NCI-H82 treated with DMSO at 0.1 percent for 48 hours (cell line): ENCODE measurements around the gene CRIM1.

Source experiments
- DNase-seq: peaks from one replicate; lab custom pipeline; 2025; ENCODE audit not compliant: unreplicated experiment; lab: John Stamatoyannopoulos, UW

CRIM1 gene

DNA sequence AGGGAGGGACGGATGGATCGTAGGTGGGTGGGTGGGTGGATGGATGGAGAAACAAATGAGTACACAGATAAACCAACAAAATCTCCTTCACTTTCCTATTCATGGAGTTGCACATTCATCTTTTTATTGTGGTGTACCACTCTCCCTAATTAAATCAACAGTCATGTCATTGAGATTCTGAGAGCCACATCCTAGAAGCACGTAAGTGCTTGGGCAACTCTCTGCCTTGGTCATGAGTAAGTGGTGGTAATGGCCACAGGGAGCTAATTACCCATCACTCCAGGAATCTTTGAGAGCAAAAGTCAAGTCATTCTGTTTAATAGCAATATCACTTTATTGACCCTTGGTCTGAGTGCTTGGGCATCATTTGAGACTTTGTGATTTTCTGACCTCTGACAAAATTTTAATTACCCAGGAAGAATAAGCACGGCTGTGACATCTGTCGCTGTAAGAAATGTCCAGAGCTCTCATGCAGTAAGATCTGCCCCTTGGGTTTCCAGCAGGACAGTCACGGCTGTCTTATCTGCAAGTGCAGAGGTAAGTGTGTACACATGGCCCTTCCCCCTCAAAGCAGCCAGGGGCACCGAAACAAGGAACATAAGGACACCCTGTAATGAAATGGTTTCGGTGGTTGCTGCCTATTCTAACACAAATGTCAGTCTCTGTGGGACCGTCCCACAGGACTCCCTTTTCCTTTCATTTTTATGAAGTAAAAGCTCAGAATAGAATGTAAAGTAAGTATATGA, 156.5 kb downstream of the CRIM1 start:
- no peak for DNase-seq

DNA sequence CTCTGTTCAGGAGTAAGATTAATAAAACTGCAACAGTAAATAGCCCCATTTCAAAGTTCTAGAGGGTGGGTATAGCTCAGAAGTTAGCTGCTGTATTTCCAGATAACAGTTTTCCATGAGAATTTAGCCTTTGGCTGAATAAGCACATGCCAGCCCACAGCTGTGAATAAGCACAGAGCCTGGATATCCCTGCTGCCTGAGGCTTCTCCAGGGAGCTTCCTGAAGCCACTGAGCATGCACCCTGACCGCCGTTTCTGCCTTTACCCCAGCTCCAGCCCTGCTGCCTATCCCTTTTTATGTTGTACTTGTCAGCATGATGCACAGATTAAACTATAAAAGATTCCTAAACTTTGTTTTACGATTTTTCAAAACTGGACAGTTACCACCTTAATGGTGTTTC, 157.1 kb downstream of the CRIM1 start:
- no peak for DNase-seq

DNA sequence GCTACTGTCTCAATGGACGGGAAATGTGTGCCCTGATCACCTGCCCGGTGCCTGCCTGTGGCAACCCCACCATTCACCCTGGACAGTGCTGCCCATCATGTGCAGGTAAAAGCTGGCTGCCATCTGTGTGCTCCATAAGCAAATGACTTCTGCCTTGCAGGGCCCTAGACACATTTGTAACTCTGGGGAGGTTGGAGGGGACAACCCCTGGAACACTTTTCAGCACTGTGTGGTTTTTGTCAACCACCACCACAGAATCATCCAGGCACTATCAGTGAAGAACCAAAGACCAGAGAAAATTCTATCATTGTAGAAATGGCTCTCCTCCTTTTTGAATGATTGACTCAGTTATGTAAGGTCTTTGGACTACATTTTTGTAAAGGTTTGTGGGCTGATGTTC, 158.1 kb downstream of the CRIM1 start:
- DNase-seq: no peak

DNA sequence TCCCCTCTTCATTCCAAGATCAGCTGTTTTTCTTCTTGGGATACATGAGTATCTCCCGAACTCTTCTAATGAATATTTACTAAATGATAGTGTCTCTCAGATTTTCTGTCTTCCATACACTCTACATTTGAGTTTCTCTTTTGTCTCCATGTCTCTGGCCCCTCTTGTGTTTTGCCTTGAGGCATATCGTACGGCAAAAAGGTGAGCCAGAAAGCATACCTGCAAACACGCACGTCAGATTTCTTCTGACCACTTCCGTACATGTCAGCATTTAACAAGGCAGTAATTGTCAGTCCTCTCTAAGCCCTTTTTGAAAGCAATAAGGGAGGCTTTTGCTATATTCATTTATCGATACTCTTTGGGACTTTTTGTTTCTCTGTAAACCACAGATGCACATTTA, 160.0 kb downstream of the CRIM1 start:
- DNase-seq: no peak

DNA sequence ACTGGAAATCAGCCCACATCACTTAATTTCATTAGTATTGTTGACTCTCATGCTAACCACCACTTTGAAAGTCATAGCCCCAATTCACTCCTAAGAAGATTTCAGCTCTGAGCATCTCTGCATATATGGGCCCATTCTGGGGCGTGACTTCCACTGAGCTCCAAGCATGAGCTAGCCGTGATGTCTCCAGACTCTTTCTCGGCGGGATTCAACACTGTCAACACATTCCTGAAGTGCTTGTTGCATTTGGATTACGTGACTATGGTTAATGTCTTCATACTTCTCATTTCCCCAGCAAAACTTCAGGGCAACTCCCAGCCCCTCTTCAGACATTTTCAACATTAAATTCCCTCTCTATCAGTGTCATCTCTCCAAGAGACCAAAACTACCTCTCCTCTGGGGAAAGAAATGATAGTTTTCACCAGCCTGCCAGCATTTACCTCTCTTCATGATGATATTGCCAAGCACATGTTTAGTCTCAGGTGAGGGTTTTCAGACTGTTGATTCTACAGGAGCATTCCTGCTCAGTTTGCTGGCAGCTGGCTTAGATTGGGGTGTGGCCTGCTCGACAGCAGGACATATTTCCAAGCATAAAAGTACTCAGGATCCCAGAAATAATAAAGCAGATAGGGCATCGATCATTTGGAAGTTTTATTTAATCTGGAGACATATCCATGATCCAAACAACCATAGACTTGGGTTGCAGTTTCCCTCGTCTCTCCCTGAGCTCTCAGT, 160.7 kb downstream of the CRIM1 start:
- DNase-seq: no peak

DNA sequence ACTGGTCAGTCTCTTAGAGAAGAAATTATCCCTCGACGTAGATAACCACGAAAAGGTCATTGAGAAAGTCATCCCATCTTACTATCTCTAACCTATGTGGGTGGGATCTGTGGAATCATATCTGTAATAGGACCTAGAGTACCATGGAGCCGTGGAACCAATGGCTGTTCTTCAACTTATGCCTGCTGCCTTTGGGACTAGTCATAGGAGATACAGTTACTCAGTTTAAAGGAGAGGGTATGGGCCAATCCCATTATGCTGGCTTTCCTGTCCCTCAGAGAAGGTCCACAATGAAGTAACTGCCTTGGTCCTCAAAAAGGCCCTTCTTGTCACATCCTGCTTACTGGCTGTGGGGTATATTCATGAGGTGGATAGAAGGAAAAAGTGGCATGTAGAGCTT, 164.9 kb downstream of the CRIM1 start:
- DNase-seq: no peak

DNA sequence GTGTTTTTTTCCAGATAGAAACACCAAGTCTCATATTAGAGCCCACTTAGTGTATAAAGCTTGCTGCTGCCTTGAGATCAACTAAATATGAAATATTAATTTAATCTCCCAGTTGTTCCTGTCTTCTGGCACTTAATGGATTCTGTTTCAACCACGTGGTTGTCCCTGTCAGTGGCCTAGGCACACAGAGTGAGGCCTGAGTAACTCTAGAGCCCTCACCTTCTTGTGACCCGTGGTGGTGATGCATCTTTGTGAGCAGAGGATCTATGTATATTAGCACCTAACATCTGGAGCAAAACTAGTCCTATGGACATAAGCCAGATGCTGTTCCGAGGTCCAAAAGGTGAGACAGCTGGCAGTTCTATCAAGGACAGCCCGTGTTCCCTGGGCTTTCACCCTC, 167.6 kb downstream of the CRIM1 start:
- DNase-seq: no peak

DNA sequence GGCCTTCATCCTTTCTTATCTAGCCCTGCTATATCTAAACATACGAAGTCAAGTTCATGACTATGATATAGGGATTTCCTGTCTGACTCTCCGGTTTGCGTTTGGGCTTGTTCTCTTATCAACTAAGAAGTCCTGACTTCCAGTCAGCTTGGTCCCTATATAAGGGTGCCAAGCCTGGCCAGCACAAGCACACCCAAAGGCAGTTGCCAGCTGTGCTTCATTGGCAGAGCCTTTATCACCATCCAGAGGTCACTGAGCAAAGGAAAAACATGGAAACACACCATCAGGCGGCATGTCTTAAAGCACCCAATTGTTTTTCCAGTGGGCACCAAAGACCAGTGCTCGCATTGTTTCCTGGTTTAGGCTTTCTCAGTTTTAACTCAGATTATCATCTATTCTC, 169.7 kb downstream of the CRIM1 start:
- DNase-seq: no peak

DNA sequence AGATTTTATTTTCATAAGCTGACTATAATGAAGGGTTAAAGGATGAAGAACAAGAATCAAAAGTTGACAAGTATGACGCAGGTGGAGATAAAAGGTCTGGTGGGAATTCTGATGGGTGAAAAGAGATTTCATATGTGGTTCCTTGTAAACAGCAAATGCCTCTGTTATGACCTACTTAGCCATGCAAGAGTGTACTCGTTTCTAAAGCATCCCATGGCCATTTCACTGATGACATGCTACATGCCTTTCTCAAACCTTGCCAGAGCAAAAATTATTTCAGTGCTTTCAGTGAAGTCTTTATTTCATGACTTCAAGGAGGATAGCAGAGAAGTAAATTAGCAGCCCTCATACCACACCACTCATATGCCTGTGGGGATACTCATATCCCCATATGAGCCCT, 170.6 kb downstream of the CRIM1 start:
- DNase-seq: no peak

DNA sequence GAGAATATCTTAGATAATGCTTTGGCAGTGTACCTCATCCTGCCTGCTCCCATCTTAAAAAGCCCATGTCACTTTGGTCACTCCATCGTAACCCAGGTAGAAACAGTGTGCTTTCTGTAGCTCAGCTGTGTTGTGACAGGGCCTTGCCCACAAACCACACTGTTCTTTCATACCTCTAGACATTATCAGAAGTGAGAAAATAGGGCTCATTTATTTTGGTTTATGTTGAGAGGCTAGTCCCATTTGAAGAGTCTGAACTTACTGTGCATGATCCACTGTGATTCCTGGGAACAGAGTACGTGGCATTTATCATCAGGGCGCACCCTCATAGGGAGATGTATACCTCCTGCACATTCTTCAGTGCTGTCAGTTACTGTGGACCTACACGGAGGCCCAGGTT, 172.7 kb downstream of the CRIM1 start:
- no peak for DNase-seq

DNA sequence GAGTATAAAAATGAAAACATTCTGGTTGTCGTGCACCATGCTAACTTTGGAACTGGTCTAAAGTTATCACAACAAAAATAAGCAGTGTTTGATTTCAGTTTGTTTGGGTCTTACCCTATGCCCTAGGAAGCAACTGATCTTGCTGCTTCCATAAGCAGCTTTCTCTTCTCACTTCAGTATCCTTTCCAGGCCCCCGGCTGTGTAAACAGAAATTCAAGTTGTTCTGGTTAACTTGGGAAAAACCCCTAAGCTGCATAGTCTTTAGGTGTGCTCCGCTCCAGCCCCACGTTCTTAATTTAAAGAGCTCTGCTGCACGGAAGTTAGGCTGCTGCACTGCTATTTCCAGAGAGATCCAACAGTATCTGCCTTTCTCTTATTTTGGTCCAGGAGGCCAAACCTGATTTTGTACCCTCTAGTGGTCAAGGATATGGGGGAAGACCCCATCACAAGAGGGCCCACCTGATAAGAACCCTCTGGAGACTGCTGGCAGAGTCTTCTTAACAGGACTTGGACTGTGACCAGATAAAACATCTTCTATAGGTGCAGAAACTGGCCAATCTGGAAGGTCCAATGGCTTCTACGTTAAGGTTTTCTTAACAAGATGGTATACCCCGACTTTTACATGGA, 173.3 kb downstream of the CRIM1 start:
- no peak for DNase-seq

DNA sequence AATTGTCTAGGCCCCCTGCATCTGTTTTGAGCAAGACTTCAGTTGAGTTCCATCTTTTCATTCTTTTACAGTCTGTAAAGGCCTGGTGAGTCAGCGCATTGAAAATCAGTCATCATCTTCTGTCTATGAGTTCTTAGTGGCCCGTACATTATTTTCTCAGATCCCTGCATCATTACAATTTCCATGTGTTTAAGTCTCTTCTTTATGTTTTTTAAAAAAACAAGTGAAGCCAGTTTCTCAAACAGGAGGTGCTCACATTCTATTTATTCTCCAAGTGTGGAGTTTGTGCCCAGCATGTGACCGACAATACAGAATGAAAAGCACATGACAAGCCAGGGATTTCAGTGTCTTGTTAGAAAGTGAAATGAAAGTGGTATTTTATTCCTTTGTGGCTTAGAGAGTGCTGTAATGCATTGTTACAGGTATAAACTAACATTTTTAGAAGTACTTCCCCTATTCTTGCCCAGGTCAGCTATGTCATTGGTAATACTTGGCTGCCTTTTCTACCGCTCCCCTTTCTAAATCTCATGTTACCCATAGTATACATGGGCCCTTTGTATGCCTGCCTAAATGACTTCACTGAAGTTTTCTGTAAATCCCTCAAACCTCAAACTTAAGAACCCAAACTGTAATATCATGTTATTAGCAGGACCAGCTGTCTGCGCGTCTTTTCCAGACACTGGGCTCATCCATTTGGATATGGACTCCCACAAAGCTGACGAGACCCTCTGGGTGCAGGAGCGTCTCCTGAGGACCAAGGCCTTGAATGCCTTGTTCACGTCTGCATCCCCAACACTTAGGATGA, 174.8 kb downstream of the CRIM1 start:
- no peak for DNase-seq

DNA sequence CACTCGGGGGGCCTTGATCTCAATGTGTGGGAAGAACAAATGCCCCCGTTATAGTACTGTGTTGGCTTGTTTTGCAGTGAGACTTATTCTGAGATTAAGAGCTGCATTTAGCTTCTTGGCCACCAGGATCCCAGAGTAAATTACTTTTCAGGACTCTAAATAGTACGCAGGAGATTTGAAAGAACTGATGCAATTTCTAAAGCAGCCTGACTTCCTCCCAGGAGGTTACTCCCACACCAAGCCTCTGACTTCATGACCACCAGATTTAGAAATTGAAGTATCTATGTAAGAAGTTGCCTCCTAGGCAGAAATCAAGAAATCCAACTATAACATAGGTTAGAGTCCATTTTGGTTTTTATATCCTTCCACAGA, 175.4 kb downstream of the CRIM1 start:
- DNase-seq: no peak

DNA sequence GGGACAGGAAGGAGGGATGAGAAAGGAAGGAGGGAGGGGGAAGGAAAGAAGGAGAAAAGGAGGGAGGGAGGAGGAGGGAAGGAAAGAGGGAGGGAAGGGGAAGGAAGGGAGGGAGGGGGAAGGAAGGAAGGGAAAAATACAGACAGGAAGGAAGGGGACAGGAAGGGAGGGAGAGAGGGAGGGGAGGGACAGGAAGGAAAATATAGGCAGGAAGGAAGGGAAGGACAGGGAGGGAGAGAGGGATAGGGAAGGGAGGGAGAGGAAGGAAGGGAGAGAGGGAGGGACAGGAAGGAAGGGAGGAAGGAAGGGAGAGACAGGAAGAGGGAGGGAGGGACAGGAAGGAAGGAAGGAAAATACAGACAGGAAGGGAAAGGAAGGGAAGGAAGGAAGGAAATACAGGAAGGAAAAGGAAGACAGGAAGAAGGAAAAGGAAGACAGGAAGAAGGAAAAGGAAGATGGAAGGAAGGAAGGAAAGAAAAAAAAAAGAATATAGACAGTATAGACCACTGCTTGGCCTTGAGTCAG, 178.8 kb downstream of the CRIM1 start:
- DNase-seq: no peak

DNA sequence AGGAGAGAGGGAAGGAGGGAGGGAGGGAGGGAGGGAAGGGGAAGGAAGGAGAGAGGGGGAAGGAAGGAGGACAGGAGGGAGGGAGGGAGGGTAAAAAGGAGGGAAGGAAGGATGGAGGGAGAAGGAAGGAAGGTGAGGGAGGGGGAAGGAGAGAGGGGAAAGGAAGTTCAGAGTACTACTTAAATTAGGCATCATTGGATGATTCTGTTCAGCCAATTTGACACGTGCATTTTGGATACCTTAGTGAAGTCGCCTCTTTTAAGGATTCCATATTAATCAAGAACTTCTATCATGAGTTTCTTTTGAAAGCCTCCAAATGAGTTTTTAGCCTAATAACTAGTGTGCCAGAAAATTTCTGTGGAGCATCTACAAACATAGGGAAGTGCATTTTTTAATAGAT, 179.5 kb downstream of the CRIM1 start:
- no peak for DNase-seq

DNA sequence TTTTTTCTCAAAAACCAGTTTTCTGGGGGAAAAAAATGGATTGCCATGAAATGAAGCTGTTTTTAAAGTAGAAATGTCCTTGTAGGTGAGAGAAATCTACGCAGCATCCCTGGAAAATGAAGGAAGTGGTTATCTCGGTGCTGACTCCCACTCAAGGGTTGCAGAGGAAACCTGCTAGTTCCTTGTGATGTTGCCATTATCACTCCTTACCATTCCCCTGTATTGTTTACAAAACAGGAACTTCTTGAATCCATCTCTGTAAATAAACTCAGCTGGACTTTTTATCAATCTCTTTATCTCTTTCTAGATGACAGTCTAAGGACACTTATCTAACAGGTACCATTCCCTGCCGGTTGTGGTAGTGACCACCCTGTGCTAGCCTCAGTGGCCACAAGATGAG, 181.2 kb downstream of the CRIM1 start:
- no peak for DNase-seq

DNA sequence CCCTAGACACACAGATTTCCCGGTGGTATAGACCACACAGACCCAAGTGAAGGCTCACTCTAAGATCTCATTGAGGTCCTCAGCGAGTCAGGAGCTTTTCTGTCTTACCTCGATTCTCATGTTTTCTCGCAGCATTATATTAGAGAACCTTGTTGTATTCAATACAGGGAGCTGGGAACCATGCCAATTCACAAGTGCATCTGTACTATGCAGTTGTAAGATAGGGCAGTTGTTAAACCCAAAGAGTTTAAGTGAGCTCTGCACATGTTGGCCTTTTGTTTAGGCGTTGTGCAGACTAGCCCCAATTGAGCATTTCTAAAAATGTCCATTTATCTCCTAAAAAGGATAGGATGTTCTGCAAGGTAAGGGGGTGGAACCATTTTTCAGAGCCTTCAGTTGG, 182.8 kb downstream of the CRIM1 start:
- no peak for DNase-seq

DNA sequence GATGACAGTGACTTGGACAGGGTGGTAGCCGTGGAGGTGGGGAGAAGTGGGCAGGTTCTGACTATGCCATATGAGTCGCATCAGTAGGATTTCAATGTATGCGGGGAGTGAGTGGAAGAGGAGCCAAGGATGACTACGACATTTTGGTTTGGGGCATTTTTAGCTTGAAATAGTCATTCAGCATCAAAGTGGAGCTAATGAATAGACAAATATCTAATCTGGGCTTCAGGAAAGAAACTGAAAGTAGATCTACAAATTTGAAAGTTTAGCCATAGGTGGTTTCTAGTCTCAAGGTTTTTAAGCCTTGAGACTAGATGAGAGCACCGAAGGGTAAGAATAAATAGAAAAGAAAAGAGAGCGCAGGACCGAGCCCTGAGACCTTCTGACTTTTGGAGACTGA, 184.1 kb downstream of the CRIM1 start:
- DNase-seq: no peak

DNA sequence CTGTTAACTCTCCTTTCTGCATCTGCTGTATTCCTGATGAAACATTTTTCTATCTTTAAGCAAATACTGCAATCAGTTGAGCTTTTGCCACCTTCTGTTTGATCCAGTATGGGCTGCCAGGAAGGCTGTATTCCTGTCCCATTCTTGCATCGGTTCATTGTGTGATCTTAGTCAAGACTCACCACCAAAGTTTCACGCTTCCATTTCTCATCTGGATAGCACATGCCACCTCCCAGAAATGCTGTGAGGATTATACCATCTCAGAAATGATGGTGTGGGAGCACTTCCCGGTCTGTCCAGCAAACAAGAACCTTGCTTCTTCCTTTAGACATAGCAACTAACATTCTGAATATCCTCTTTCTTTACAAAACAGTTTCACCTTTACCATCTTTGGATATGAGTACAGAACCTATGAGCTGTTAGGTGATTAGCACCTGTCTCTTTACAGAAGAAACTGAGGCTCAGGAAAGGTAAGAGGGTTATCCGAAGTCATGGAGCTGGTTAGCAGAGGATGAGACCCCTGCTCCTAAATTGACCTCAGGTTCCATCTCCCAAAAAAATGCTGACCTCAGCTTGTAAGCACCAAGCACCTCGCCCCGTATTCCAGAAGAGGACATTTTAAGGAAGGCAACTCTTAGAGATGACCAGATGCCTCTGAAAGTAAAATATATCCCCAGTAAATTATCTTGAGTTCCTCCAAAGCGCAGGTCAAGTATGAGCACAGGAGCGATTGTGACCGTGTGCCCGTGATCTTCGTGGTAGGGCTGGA, 185.6 kb downstream of the CRIM1 start:
- no peak for DNase-seq

DNA sequence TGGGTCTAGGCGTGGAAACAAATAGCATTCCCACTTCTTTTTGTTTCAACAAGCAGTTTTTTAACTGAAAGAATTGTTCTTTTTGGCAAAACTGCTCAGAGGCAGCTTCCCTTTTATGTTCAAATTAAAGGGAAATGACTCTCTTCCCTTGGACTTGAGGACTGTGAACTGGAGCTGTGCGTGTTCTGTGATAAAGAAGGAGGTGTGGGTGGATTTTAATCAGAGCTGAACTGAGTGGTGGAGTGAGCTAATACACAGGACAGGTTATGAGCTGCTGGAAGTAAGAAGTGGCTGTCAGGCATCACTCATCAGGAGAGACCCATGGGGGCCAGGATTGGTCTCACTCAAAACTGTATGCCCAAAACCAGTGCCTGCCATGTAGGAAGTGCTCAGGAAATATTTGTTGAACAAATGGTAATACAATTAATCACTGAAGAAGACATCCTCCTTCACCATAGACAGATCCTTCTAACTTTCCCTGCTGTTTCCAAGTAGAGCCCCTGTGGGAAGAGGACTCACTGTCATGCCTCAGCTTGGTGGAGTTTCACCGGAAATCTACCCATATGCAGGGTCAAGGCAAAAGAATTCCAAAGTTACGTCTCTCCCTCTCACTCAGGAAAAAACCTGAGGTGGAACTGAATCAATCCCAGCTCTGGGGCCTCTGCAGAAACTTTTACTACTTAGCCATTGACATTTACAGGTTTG, 186.5 kb downstream of the CRIM1 start:
- no peak for DNase-seq
